CD14-positive monocyte (primary cell): ENCODE measurements around the gene PSRC1. TPM values are rescaled to one million over a fixed set of nuclear protein-coding genes. Genes with fewer than 3 reads are reported as not detected.
A peak's percentile ranks its signal among the peaks of the same experiment; 100 is the strongest.

Source experiments
- DNase-seq, 3 donors: peaks; one replicate each; pipeline ENCODE4 v3.0.0-alpha.2; 2011 to 2022
- H2AFZ ChIP-seq: 2 replicates; pipeline ENCODE4 v1.6.0; 2012; ENCODE audit warnings: mild to moderate bottlenecking, low read depth, low read length, inconsistent platforms; ENCODE audit not compliant: insufficient read depth, poor library complexity, severe bottlenecking
- H3K27ac ChIP-seq, 2 donors: 1 replicate in 1 of 2; 2 replicates in 1 of 2; pipeline ENCODE4 v1.5.1; 2012 to 2013; ENCODE audit warnings: low read length in 2 of 2, control low read depth in 1 of 2, inconsistent platforms in 1 of 2, low read depth in 1 of 2, mild to moderate bottlenecking in 1 of 2
- H3K27me3 ChIP-seq, 2 donors: one replicate each; pipeline versions ENCODE4 v1.6.0 to v1.6.1; 2011 to 2013; ENCODE audit warnings: low read length in 2 of 2; ENCODE audit not compliant: control insufficient read depth in 2 of 2, insufficient read depth in 2 of 2
- H3K36me3 ChIP-seq, 2 donors: replicated peaks in 1 of 2; 1 replicate in 1 of 2; 2 replicates in 1 of 2; pipeline versions ENCODE4 v1.5.1 to v1.6.1; 2012 to 2013; ENCODE audit warnings: low read length in 2 of 2, control low read depth in 1 of 2, inconsistent platforms in 1 of 2, mild to moderate bottlenecking in 1 of 2; ENCODE audit not compliant: insufficient read depth in 2 of 2, control insufficient read depth in 1 of 2
- H3K4me1 ChIP-seq, 2 donors: 1 replicate in 1 of 2; 2 replicates in 1 of 2; pipeline versions ENCODE4 v1.5.1 to v1.6.1; 2012 to 2013; ENCODE audit warnings: low read length in 2 of 2, control low read depth in 1 of 2, inconsistent platforms in 1 of 2, mild to moderate bottlenecking in 1 of 2, moderate library complexity in 1 of 2; ENCODE audit not compliant: insufficient read depth in 2 of 2, control insufficient read depth in 1 of 2
- H3K4me2 ChIP-seq: replicated peaks from 2 replicates; pipeline ENCODE3; 2012; ENCODE audit warnings: low read length, moderate library complexity, mild to moderate bottlenecking; ENCODE audit not compliant: poor library complexity, severe bottlenecking; ENCODE audit errors: extremely low read depth
- H3K4me3 ChIP-seq, 3 experiments: fragments of 200-600 bp in 1 of 3; sonication (generic) in 1 of 3; replicated peaks in 1 of 3; 1 replicate in 2 of 3; 2 replicates in 1 of 3; pipeline ENCODE4 v1.5.1; 2011 to 2013; ENCODE audit warnings: low read length in 3 of 3, mild to moderate bottlenecking in 3 of 3, control low read depth in 2 of 3, low read depth in 2 of 3, inconsistent platforms in 1 of 3, moderate library complexity in 1 of 3
- H3K79me2 ChIP-seq: 2 replicates; pipeline ENCODE4 v1.6.0; 2012; ENCODE audit warnings: mild to moderate bottlenecking, control low read depth, inconsistent platforms, low read length, moderate library complexity; ENCODE audit not compliant: insufficient read depth
- H3K9ac ChIP-seq: 2 replicates; pipeline ENCODE4 v1.6.0; 2017; ENCODE audit warnings: low read length, mild to moderate bottlenecking; ENCODE audit not compliant: insufficient read depth, poor library complexity, severe bottlenecking
- H3K9me3 ChIP-seq, 2 donors: replicated peaks in 1 of 2; 1 replicate in 1 of 2; 2 replicates in 1 of 2; pipeline versions ENCODE4 v1.5.1 to v1.6.1; 2012 to 2013; ENCODE audit warnings: low read length in 2 of 2, control low read depth in 1 of 2; ENCODE audit not compliant: control insufficient read depth in 1 of 2, insufficient read depth in 1 of 2
- H4K20me1 ChIP-seq: 2 replicates; pipeline ENCODE4 v1.6.0; 2012; ENCODE audit warnings: mild to moderate bottlenecking, low read length, control low read depth, moderate library complexity; ENCODE audit not compliant: insufficient read depth
- H3K27ac Mint-ChIP-seq, 7 donors: one replicate each; pipeline ENCODE4 v1.8.0; 2020; ENCODE audit warnings: mild to moderate bottlenecking in 7 of 7, mixed read lengths in 7 of 7, moderate library complexity in 6 of 7, inconsistent platforms in 2 of 7
- H3K27me3 Mint-ChIP-seq, 3 donors: one replicate each; pipeline ENCODE4 v1.8.0; 2021 to 2022; ENCODE audit warnings: low read depth in 3 of 3, mild to moderate bottlenecking in 3 of 3, mixed read lengths in 3 of 3, moderate library complexity in 3 of 3, inconsistent platforms in 1 of 3
- H3K36me3 Mint-ChIP-seq, 2 donors: one replicate each; pipeline ENCODE4 v1.8.0; 2020; ENCODE audit warnings: mixed read lengths in 2 of 2, inconsistent platforms in 1 of 2, mild to moderate bottlenecking in 1 of 2
- H3K4me1 Mint-ChIP-seq: one replicate; pipeline ENCODE4 v1.8.0; 2020; ENCODE audit warnings: mild to moderate bottlenecking, mixed read lengths
- H3K4me3 Mint-ChIP-seq, 2 donors: one replicate each; pipeline ENCODE4 v1.8.0; 2020; ENCODE audit warnings: mild to moderate bottlenecking in 2 of 2, mixed read lengths in 2 of 2, moderate library complexity in 1 of 2
- H3K9me3 Mint-ChIP-seq, 7 donors: one replicate each; pipeline ENCODE4 v1.8.0; 2020 to 2022; ENCODE audit warnings: mixed read lengths in 7 of 7, mild to moderate bottlenecking in 6 of 7, moderate library complexity in 6 of 7, inconsistent platforms in 2 of 7
- CTCF ChIP-seq: fragments of 200-600 bp; IDR thresholded peaks from one replicate; pipeline ENCODE4 v1.8.0; 2022; ENCODE audit warnings: antibody characterized with exemption, mild to moderate bottlenecking
- WGBS: methylation state at CpG from one replicate; pipeline ENCODE4 v1.1.5; 2013; ENCODE audit warnings: missing lambda C conversion rate; ENCODE audit not compliant: insufficient coverage; 5-methylcytosine and 5-hydroxymethylcytosine counted together
- intact Hi-C, 2 donors: fragments of 100-400 bp; cut with micrococcal nuclease; formaldehyde crosslinking; loops; one replicate each; pipeline versions ENCODE4 v1.15.0 to v1.15.1; 2023
- polyA plus RNA-seq, 3 donors: library from polyadenylated mRNA; depleted of rRNA in 1 of 3; unstranded in 2 of 3; stranded (reverse) in 1 of 3; fragments of 300-500 nt in 2 of 3; fragments of >200 nt in 1 of 3; fragmentation: Illumina TruSeq in 2 of 3; gene quantifications; 1 replicate in 2 of 3; 2 replicates in 1 of 3; pipeline ENCODE4 v1.2.3, GENCODE V29; 2012 to 2021

The PSRC1 gene
- polyA plus RNA-seq, 3 donors = 5.8 to 25.5 (median 7.1) TPM

- peaks cover 12% of the 10 kb centered on the region for H3K4me1 Mint-ChIP-seq
- Histone ChIP-seq H3K4me3 (no peak overlapping the region), H3K4me2 (no peak overlapping the region), H4K20me1 (peaks cover 3% of the 10 kb centered on the region), H3K9me3 (no peaks in the 10 kb centered on the region), H3K79me2 (no peaks in the 10 kb centered on the region), H3K27me3 (peaks cover 7 to 31% of the 10 kb centered on the region in 2 donors), H3K9ac (no peak overlapping the region), H3K36me3 (peaks cover 2 to 5% of the 10 kb centered on the region in 2 donors), H2AFZ (no peak overlapping the region), H3K4me1 (peaks cover 1 to 2% of the 10 kb centered on the region in 2 donors), H3K27ac (no peak overlapping the region)
- peaks cover 31 to 56% (median 51%) of the 10 kb centered on the region in 3 donors for H3K27me3 Mint-ChIP-seq
- H3K36me3 Mint-ChIP-seq = peaks cover 2 to 4% of the 10 kb centered on the region in 2 donors
- TF ChIP-seq CTCF = no peak
- peaks cover 0 to 4% (median 0%) of the 10 kb centered on the region in 7 donors for H3K9me3 Mint-ChIP-seq
- H3K4me3 Mint-ChIP-seq = no peak overlapping the region
- intact Hi-C loops = no loop called here
- no peak for DNase-seq
- no peak overlapping the region for H3K27ac Mint-ChIP-seq
- WGBS = 87% methylated on average over 8 of the region's 8 CpGs
These were observed 38.9 kb downstream of the PSRC1 start for GRCh38 chr1:109243860-109244552.

GRCh38 chr1:109243221-109243620, 39.7 kb downstream of the PSRC1 start:
- Histone ChIP-seq H3K27me3 (peaks cover 7 to 24% of the 10 kb centered on the region in 2 donors), H3K9ac (no peak overlapping the region), H4K20me1 (peaks cover 3% of the 10 kb centered on the region), H3K9me3 (no peaks in the 10 kb centered on the region), H3K27ac (no peak overlapping the region), H3K4me1 (no peaks in the 10 kb centered on the region), H3K79me2 (no peaks in the 10 kb centered on the region), H3K4me2 (no peak overlapping the region), H2AFZ (no peak overlapping the region), H3K36me3 (peaks cover 9 to 13% of the 10 kb centered on the region in 2 donors), H3K4me3 (no peak overlapping the region)
- peaks cover 31 to 49% (median 48%) of the 10 kb centered on the region in 3 donors for H3K27me3 Mint-ChIP-seq
- TF ChIP-seq CTCF = no peak
- intact Hi-C loops = no loop called here
- H3K4me1 Mint-ChIP-seq = peaks cover 10% of the 10 kb centered on the region
- H3K9me3 Mint-ChIP-seq = peaks cover 0 to 4% (median 0%) of the 10 kb centered on the region in 7 donors
- no peak for DNase-seq
- 76% methylated on average over 5 of the region's 5 CpGs for WGBS
- peaks cover 7 to 11% of the 10 kb centered on the region in 2 donors for H3K36me3 Mint-ChIP-seq
- H3K4me3 Mint-ChIP-seq = peak overlapping the region in 1 of 2 donors; percentile 29
- no peak overlapping the region for H3K27ac Mint-ChIP-seq
